SH-SY5Y (cell line): ENCODE measurements around the gene HELT.

Experiments
- GATA2 ChIP-seq: IDR thresholded peaks from 2 replicates; pipeline ENCODE4 v1.6.1; 2011; ENCODE audit warnings: mild to moderate bottlenecking, low read depth, low read length
- GATA3 ChIP-seq: IDR thresholded peaks from 2 replicates; pipeline ENCODE4 v1.6.1; 2011; ENCODE audit warnings: low read depth, mild to moderate bottlenecking, low read length, moderate library complexity

HELT gene

DNA sequence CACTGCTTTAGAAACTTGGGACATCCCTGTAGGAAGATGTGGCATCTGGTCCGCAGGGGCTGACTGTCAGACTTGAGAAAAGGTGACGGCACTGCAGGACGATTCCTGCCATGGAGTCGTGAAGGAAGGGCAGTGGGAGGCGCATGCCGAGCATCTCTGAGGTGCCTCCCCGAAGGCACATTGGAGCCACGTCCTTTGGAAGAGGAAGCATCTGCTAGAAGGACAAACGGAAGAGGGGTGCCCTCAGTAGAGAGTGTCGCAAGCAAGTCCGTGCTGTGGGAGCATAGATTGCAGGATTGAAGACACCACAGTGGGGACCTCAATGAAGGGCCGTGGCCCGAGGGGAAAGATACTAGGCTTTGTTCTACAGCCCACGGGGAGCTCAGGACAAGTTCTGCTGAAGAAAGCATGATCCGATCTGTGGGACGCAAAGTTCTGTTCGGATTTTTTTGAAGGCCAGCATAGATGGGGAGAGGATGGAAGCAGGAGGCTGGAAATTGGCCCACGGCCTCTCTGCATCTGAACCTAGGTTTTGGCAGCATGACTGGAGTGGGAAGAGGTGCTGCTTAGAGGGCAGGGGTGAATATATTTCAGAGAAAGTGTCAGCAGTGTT, 24.2 kb upstream of the HELT start:
- TF ChIP-seq GATA3: no peak
- TF ChIP-seq GATA2: no peak

DNA sequence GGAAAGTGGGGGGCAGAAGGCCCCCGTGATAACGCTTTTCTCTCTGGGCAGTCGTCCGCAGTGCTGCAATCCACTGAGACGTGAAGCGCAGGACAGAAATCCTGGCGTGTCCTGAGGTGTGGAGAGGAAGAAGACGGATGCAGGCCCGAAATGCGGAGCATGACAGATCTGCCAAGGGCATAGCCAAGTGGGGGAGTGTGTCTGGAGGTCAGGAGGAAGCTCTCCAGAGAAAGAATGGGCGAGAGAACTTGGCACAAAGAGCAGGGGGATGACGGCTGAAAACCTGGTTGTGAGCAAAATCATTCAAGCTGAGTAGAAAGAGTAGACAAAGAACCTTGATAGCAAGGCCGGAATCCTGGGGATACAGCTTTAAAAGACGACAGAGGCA, 23.7 kb upstream of the HELT start:
- TF ChIP-seq GATA3 (no peak), GATA2 (no peak)

DNA sequence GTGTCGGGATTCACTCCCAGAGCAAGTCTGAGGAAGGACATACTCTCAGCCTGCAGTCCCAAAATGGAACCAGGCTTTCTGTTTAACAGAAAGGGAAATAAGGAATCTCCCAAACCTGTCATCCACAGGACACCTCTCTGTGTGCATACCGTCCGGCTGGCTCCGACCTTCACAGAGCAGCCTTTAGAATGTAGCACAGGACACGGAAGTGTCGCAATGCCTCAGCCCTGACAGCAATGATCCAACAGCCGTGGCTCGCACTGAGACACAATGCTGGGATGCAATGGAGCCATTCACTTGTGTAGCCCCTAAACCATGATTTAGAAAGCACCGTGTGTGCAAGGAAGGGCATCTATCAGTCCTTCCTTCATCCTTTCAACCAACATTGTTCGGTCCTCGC, 15.5 kb upstream of the HELT start:
- TF ChIP-seq GATA3 (no peak), GATA2 (no peak)

DNA sequence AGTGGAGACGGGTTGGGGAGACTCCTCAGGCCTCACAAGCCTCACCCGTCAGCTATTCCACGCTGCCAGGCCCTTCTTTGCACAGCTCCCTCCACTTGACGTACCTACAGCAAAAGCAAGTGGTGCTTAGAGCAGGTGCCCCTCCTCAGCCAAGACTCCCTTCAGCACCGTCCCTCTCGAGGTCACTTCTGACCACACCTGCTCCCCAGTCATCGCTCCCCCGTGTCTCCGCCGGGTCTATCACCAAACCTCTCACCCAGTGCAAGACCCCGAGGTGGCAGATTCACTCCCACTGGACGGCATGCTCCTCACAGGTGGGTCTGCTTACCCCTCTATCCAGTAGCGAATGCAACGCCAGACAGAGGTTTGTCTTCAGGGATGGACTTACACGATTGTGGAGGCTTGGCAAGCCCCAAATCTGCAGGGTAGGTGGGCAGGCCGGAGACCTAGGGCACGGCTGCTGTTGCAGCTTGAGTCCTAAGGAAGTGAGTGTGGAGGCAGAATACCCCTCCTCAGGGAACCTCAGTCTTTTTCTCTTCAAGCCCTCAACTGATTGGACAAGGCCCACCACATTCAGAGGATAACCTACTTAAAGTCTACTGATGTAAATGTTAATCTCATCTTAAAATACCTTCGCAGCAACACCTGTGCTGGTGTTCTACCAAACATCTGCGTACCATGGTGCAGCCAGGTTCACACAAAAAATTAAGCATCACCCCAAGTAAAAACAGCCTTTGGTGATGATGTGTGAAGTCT, 14.5 kb upstream of the HELT start:
- TF ChIP-seq GATA3 (no peak), GATA2 (no peak)

DNA sequence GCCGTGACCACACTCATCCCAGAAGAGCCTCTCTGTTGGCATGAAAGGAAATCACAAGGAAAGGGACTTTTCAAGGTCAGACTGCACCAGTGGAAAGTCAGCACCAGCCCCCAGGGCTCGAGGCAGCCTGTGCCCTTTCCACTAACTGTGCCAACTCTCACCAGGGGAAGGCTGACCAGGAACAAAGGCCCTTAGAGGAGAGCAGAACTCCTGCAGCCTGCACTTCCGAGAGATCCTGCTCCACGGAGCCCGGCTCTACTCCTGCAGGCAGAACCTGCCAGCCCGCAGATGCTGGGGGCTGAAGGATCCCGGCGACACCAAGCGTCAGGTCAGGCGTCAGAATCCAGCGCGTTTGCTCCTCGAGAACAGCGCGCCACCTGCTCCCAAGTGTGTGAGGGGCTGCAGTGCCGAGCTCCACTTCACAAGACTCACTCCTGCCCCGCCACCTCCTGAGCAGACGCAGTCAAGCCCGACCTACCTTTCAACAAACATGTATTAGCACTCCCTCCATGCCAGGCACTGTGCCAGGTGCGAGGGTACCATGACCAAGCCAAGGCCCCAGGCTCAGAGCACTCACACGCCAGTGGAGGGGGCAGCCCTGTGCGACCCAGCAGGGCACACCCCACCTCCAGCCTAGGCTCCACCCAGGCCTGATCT, 13.6 kb upstream of the HELT start:
- TF ChIP-seq GATA2: no peak
- no peak for TF ChIP-seq GATA3

DNA sequence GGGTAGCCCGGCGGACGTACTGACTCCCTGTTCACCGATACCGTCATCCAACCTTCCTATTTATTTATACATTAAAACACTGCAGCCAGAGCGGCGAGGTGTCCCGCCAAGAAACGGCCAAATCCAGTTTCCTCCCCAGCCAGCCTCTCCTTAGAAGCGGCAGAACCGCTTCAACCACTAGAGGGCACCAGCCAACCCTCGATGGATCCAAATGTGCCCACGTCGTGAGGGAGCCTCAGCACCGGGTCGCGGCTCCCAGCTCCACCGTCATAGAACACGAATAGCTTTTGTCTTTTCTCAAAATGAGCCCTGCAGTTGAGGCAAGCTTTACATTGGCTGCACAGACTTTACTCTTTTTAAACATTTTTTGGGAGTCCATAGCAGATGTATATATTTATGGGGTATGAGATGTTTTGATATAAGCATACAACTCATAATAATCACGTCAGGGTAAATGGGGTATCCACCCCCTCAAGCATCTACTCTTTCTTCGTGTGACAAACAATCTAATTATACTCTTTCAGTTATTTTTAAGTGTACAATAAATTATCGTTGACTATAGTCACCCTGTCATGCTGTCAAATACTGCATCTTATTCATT, 13.0 kb upstream of the HELT start:
- TF ChIP-seq GATA2 (no peak), GATA3 (no peak)

DNA sequence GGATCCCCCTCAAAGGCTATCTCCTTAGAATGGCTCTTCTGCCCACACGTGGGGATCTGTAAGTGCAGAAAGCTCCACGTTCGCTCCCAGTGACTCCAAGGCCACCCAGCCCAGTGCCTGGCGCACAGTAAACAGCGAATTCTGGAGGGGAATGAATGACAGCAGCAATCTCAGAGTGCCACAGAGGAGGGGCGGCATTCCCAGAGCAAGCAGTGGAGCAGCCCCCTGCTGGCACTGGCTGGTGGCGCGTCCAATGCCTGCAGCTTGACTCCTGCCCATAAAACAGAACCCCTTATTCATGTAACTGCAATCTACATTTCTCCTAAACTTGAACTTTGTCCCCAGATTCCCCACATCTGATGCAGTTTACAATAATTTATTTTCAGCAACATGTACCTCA, 6.9 kb upstream of the HELT start:
- TF ChIP-seq GATA3 (no peak), GATA2 (no peak)

DNA sequence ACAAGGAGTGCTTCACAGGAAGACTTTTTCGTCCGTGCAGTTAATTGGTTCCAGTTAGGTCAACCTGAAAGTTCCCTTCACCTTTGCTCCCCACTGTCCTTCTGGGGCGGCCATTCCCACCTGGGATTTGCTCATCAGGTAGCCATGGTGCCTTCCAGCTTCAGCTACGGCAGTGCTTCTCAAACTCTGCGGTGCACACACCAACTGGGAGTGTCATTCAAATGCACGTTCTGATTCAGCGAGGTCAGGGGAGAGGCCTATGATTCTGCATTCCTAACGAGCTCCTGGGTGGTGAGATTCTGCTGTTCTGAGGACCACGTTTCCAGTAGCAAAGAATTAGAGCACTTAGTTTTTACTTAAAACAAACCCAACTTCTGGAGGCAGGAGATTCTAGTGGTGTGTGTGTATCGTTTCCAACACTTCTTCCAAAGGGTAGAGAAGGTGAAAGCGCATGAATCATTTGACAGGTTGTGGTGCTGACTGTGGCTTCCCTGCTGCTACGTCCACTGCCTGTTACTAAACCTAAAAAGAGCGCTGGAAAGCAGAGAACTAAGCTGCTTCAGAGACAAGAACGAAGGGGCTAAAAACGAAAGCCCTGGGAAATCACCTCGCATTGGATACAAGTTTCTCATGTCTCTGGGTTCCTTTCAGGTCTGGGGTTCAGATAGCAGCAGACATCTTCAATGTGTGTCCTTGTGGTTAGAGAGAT, 4.7 kb upstream of the HELT start:
- TF ChIP-seq GATA2 (no peak), GATA3 (no peak)

DNA sequence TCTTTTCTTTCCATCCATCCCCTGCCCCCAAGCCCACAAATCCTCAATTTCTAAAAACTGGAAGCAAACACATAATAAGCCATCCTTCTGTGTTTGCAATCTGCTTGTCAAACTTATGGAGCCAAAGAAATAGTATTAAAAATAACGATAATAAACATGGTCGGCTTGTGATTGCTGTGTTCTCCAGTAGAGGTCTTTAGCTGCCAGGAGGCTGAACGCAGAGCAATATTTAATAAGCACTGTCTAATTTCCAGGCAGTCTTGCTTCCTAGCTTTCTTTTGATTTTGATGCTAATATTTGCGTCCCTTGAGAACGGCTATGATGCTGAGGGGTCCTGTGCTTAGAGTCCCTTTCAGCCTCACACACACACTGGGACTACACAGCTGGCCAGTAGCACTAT, 3.2 kb upstream of the HELT start:
- TF ChIP-seq GATA3: no peak
- no peak for TF ChIP-seq GATA2

DNA sequence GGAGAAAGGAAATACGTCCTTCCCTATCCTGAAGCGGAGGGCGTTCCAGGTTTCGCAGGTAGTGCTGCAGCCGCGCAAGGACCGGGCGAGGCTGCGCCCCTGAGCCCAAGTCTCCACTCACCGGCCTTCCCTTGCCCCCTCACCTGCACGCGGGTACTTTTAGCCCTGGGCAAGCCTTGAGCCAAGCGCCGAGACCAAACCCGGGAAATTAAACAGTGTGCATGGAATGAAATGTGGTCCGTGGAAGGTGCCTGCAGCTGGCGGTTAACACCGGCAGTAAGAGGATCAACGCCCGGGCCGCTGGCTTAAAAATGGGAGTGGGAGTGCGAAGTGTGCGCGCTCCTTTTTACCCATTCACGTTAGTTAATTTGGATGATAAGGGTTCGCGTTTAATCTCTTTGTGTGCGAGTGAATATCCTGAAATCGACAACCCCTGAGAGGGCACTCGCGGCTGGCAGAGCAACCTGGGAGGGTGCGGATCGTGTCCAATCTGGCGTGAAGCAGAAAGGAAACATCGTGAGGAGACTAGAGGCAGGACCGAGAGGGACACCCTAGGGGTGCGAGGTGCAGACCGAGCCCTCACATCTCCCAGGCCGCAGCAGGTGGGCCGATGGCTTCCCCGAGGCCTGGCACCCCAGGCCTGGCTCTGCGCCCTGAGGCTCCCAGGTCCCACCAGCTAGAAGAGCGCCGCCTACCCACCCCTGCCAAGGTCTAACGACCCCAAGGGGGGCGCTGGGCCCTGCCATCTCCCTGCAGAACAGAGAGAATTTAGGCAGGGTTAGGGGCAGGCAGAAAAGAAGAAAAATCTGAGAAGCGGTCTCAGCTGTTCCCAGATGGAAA, 2.0 kb upstream of the HELT start:
- TF ChIP-seq GATA3: no peak
- TF ChIP-seq GATA2: no peak

DNA sequence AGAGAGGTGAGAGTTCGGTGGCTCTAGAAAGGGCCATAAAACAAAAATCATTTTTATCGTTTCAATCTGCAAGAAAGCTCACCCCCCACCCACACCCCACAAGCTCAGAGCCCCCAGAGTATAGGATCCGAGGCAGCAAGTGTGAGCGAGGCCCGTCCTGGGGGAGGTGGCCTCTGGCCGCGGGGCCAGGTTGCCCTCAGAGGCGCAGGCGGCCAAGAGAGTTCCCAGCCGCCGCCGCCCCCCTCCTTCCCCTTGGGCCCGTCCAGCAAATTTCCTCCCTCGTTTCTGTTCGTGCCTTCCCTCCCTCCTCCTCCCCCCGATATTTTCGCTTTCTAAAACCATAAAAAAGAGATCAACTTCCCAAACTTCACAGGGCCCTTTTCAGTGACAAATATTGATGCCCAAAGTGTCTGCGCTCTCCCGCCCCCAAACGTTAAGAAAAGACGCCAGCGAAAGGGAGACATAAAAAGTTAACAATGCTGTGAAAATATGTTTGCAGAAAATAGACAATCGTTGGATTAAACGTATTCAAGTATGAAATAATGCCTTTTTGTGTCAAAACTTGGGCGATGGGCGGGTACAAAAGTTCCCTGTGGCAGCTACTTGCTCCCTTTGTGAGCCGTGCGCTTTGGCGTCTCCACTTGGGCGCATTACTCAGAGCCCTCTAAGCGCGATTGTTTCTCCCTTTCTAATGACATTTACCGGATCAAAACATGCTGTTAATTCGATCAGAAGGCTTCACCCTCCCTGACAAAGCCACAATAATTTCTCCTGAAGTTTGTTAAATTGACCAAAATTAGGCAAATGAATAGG, 1.1 kb upstream of the HELT start:
- TF ChIP-seq GATA2: no peak
- no peak for TF ChIP-seq GATA3

DNA sequence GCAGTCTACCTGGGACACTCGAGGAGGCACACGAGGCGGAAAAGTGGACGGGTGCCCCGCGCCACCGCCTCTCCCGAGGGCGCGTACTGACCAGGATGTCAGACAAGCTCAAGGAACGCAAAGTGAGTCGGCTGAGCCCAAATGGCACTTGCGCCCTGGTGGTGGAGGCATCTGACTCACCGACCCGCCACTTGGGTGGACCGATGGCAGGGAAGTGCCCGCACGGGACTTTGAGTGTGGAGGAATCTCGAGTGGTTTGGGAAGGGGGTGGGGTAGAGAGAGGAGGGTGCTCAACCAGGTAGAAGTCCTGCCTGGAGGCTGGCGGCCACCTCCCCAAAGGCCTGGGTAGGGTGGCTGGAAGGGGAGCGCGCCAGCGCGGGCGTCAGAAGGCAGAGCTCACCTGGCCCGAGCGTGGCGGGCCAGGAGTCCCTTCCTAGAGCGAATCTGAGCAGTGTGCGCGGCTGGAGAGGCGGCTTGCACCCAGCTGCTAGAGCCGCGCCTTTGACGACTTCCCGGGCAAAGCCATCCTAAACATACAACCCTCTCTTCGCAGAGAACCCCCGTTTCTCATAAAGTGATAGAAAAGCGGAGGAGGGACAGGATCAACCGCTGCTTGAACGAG, 655 bp downstream of the HELT start:
- TF ChIP-seq GATA2: no peak
- TF ChIP-seq GATA3: no peak
